MM.1S (cell line): Measurements from ENCODE around the gene MED25.

ENCODE experiments used
- DNase-seq: peaks from one replicate; pipeline ENCODE4 v3.0.0-alpha.2; 2015
- H2AFZ ChIP-seq: fragments of 300-600 bp; sonication (generic); 2 replicates; pipeline ENCODE4 v1.6.0; 2016; ENCODE audit warnings: antibody characterized with exemption, low read length
- H3F3A ChIP-seq: fragments of 300-600 bp; sonication (generic); 2 replicates; pipeline ENCODE4 v1.6.1; 2016; ENCODE audit warnings: mild to moderate bottlenecking, antibody characterized with exemption, low read length, moderate library complexity, mixed read lengths; ENCODE audit not compliant: insufficient read depth
- H3K27ac ChIP-seq: fragments of 300-600 bp; sonication (generic); 2 replicates; pipeline ENCODE4 v1.5.1; 2016; ENCODE audit warnings: mild to moderate bottlenecking, low read length
- H3K27me3 ChIP-seq: fragments of 300-600 bp; sonication (generic); replicated peaks from 2 replicates; pipeline ENCODE4 v1.6.0; 2016; ENCODE audit warnings: low read length; ENCODE audit not compliant: insufficient read depth
- H3K36me3 ChIP-seq: fragments of 300-600 bp; sonication (generic); replicated peaks from 2 replicates; pipeline ENCODE4 v1.6.1; 2016; ENCODE audit warnings: mild to moderate bottlenecking, low read length, mixed read lengths; ENCODE audit not compliant: insufficient read depth
- H3K4me1 ChIP-seq: fragments of 300-600 bp; sonication (generic); 2 replicates; pipeline ENCODE4 v1.6.1; 2016; ENCODE audit warnings: low read length, mixed read lengths
- H3K4me2 ChIP-seq: fragments of 300-600 bp; sonication (generic); 2 replicates; pipeline ENCODE4 v1.6.0; 2016; ENCODE audit warnings: low read depth, low read length
- H3K4me3 ChIP-seq: fragments of 300-600 bp; sonication (generic); 2 replicates; pipeline ENCODE4 v1.5.1; 2016; ENCODE audit warnings: low read length, mixed read lengths
- H3K79me2 ChIP-seq: fragments of 300-600 bp; sonication (generic); 2 replicates; pipeline ENCODE4 v1.6.1; 2016; ENCODE audit warnings: mixed run types, low read length, mixed read lengths
- H3K9ac ChIP-seq: fragments of 300-600 bp; sonication (generic); 2 replicates; pipeline ENCODE4 v1.6.1; 2016; ENCODE audit warnings: low read length, mixed read lengths
- H3K9me2 ChIP-seq: fragments of 300-600 bp; sonication (generic); replicated peaks from 2 replicates; pipeline ENCODE4 v1.6.1; 2016; ENCODE audit warnings: mild to moderate bottlenecking, low read length, mixed read lengths; ENCODE audit not compliant: insufficient read depth
- H3K9me3 ChIP-seq: fragments of 300-600 bp; sonication (generic); replicated peaks from 2 replicates; pipeline ENCODE4 v1.6.1; 2016; ENCODE audit warnings: mild to moderate bottlenecking, low read length, mixed read lengths; ENCODE audit not compliant: insufficient read depth
- H4K20me1 ChIP-seq: fragments of 300-600 bp; sonication (generic); 2 replicates; pipeline ENCODE4 v1.6.1; 2016; ENCODE audit warnings: mild to moderate bottlenecking, low read length, moderate library complexity, mixed read lengths; ENCODE audit not compliant: insufficient read depth
- EZH2 ChIP-seq: fragments of 300-600 bp; sonication (generic); optimal IDR thresholded peaks from 2 replicates; pipeline ENCODE3; 2017; ENCODE audit warnings: low read depth, mild to moderate bottlenecking, antibody characterized with exemption, low read length, mixed read lengths
- EZH2phosphoT487 ChIP-seq: fragments of 300-600 bp; sonication (generic); IDR thresholded peaks from 2 replicates; pipeline ENCODE4 v1.6.1; 2018; ENCODE audit warnings: antibody characterized with exemption, low read length
- TF ChIP-seq, protein P1 (sequence below): fragments of 300-600 bp; sonication (generic); IDR thresholded peaks from 2 replicates; pipeline ENCODE4 v1.5.1; 2016; ENCODE audit warnings: antibody characterized with exemption, low read length, mixed read lengths

The MED25 gene

DNA sequence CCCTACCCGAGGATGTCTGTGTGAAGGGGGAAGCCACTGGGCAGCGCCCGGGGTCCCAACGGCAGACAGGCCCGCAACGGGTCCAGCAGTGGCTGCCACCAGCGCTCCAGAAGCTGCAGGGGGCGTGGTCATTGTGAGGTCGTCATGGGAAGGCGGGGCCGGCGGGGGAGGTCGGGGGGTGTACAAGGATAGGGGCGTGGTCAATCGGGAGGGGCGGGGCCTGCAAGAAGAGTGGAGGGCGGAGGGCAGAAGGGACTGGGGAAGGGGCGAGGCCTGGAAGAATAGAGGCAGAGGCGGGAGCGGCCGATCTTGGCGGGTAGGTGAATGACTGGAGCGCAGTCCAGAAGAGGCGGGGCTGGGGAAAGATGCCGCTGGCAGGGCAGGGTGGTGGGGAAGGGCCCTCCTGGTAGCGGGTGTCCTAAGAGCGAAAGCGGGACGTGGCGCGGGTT lies 9.4 kb upstream of the MED25 start:
- H3K4me2 ChIP-seq, result peak overlapping the region; percentile 92
- H3K9ac ChIP-seq, result peak overlapping the region; percentile 71
- H3K4me1 ChIP-seq, result peaks cover 9% of the 10 kb centered on the region
- no peaks in the 10 kb centered on the region for H3K27me3 ChIP-seq
- H3K9me3 ChIP-seq, result no peaks in the 10 kb centered on the region
- H3K27ac ChIP-seq, result peak overlapping the region; percentile 74; the same call in 1 of the 2 replicates
- H2AFZ ChIP-seq, result peak overlapping the region; percentile 68
- no peaks in the 10 kb centered on the region for H3K79me2 ChIP-seq
- H3K36me3 ChIP-seq, result no peaks in the 10 kb centered on the region
- no peaks in the 10 kb centered on the region for H3K9me2 ChIP-seq
- peaks cover 11% of the 10 kb centered on the region; the same call in 1 of the 2 replicates for H3F3A ChIP-seq
- no peak for TF ChIP-seq EZH2phosphoT487
- TF ChIP-seq, protein P1, sequence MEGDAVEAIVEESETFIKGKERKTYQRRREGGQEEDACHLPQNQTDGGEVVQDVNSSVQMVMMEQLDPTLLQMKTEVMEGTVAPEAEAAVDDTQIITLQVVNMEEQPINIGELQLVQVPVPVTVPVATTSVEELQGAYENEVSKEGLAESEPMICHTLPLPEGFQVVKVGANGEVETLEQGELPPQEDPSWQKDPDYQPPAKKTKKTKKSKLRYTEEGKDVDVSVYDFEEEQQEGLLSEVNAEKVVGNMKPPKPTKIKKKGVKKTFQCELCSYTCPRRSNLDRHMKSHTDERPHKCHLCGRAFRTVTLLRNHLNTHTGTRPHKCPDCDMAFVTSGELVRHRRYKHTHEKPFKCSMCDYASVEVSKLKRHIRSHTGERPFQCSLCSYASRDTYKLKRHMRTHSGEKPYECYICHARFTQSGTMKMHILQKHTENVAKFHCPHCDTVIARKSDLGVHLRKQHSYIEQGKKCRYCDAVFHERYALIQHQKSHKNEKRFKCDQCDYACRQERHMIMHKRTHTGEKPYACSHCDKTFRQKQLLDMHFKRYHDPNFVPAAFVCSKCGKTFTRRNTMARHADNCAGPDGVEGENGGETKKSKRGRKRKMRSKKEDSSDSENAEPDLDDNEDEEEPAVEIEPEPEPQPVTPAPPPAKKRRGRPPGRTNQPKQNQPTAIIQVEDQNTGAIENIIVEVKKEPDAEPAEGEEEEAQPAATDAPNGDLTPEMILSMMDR, result no peak
- no peak for TF ChIP-seq EZH2
- DNase-seq, result peak; percentile 89
- H3K4me3 ChIP-seq, result peak overlapping the region; percentile 84
- no peaks in the 10 kb centered on the region for H4K20me1 ChIP-seq

DNA sequence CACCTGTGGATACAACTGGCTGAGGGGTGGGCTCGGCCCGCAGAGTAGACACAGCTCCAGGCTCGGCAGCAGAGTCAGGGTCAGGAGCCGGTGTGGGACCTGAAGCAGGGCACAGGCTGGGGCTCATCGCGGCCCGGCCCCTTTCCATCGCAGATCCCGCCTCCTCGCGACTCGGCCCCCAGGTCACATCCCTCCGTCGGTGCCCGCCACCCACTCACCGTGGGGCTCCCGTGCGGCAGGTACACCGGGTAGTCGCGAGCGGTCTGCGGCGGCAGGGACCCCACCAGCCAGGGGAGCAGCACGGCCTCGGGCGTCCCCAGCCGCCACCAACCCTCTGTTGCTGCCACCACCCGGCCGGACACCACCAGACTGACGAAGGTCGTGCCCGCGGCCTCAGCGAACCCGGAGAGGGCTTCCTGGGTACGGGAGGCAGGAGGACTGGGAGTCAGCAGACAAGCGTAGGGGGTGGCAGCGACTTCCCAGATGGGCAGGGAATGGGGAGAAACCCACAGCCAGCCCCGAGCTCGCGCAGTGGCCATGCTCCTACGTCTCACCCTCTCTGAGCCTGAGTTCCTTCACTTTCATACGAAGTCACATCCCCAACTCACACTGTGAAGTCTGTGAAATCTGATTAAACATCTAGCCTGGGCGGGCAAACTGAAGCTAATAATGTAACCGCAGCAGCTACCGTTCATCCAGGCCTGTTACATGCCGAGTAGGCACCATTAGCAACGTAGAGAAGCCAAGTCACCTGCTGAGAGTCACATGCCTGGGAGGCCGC lies 8.7 kb upstream of the MED25 start:
- peak overlapping the region; percentile 74 for H3K27ac ChIP-seq
- peaks cover 11% of the 10 kb centered on the region; the same call in 1 of the 2 replicates for H3F3A ChIP-seq
- H3K36me3 ChIP-seq, result no peaks in the 10 kb centered on the region
- H3K79me2 ChIP-seq, result no peaks in the 10 kb centered on the region
- H3K4me2 ChIP-seq, result peak overlapping the region; percentile 92
- peak overlapping the region; percentile 71 for H3K9ac ChIP-seq
- H3K4me3 ChIP-seq, result peak overlapping the region; percentile 84
- H3K27me3 ChIP-seq, result no peaks in the 10 kb centered on the region
- no peak for TF ChIP-seq EZH2
- TF ChIP-seq, protein P1, result peak; percentile 39
- peak overlapping the region; percentile 68 for H2AFZ ChIP-seq
- H4K20me1 ChIP-seq, result no peaks in the 10 kb centered on the region
- H3K4me1 ChIP-seq, result peaks cover 14% of the 10 kb centered on the region
- no peaks in the 10 kb centered on the region for H3K9me2 ChIP-seq
- peak; percentile 54 for DNase-seq
- no peaks in the 10 kb centered on the region for H3K9me3 ChIP-seq

DNA sequence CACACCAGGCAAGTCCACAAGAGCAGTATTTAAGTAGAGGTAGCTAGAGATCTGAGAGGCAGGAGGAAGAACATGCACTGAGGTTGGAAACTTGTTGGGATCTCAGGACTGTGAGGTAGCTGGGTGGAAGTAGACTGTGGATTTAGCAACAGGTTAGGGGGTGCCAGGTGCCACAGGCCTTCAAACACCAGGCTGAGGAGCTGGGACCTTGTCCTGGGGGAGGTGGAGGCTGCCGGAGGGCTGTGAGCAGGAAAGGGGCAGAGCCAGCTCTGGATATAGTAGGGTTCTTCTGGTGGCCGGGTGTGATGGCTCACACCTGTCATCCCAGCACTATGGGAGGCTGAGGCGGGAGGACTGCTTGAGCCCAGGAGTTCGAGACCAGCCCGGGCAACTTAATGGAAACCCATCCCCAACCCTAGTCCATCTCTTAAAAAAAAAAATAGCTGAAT lies 8.1 kb upstream of the MED25 start:
- no peaks in the 10 kb centered on the region for H3K27me3 ChIP-seq
- no peaks in the 10 kb centered on the region for H3K9me2 ChIP-seq
- peak overlapping the region; percentile 92 for H3K4me2 ChIP-seq
- peaks cover 14% of the 10 kb centered on the region for H3K4me1 ChIP-seq
- no peaks in the 10 kb centered on the region for H3K79me2 ChIP-seq
- no peak for TF ChIP-seq EZH2phosphoT487
- TF ChIP-seq EZH2, result no peak
- TF ChIP-seq, protein P1, result no peak
- H3F3A ChIP-seq, result peaks cover 11% of the 10 kb centered on the region; the same call in 1 of the 2 replicates
- no peaks in the 10 kb centered on the region for H4K20me1 ChIP-seq
- peak overlapping the region; percentile 68 for H2AFZ ChIP-seq
- peak overlapping the region; percentile 74; the same call in 1 of the 2 replicates for H3K27ac ChIP-seq
- peak overlapping the region; percentile 71; the same call in 1 of the 2 replicates for H3K9ac ChIP-seq
- H3K9me3 ChIP-seq, result no peaks in the 10 kb centered on the region
- H3K4me3 ChIP-seq, result peak overlapping the region; percentile 84
- H3K36me3 ChIP-seq, result no peaks in the 10 kb centered on the region
- DNase-seq, result no peak
